BE2C (cell line): ENCODE results near the gene TMEM9.
A peak's percentile ranks its signal among the peaks of the same experiment; 100 is the strongest.

ENCODE experiments used
- DNase-seq: peaks from one replicate; pipeline ENCODE4 v3.0.0-alpha.2; 2020
- H3K27me3 ChIP-seq: fragments of 250-450 bp; sonication (Bioruptor Pico); 2 replicates; pipeline ENCODE4 v1.5.1; 2020; ENCODE audit warnings: mild to moderate bottlenecking
- H3K36me3 ChIP-seq: fragments of 250-450 bp; sonication (Bioruptor Pico); 2 replicates; pipeline ENCODE4 v1.5.1; 2020; ENCODE audit warnings: mild to moderate bottlenecking
- H3K4me1 ChIP-seq: fragments of 250-450 bp; sonication (Bioruptor Pico); 2 replicates; pipeline ENCODE4 v1.5.1; 2020
- H3K4me3 ChIP-seq: 2 replicates; pipeline ENCODE4 v1.5.1; 2011; ENCODE audit warnings: low read depth, low read length
- H3K9me3 ChIP-seq: fragments of 250-450 bp; sonication (Bioruptor Pico); 2 replicates; pipeline ENCODE4 v1.5.1; 2020
- CTCF ChIP-seq: IDR thresholded peaks from 2 replicates; pipeline ENCODE4 v1.5.1; 2012; ENCODE audit warnings: mild to moderate bottlenecking, low read depth, low read length

The TMEM9 gene

DNA sequence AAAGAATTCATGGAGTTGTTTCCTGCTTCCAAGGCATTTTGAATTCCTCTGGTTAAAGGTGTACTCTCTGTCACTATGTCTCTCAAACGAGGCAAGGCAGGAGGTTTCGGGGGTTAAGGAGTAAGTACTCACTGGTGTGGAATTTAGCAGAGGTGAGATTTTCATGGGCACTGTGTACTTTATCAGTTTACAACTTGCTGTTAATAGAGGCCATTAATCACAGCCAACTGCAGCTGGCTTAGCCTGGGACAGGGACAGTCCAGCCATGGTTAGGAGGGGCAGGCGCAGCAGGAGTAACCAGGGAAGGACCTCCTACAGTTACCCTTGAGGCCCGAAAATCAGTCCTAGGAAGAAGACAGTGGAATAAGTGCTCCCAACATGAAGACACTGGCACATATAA lies 18.1 kb upstream of the TMEM9 start:
- Histone ChIP-seq H3K9me3 (no peaks in the 10 kb centered on the region), H3K4me1 (0 out of 2 replicates have a peak, but pooled peaks cover 2% of the 10 kb centered on the region), H3K36me3 (no peaks in the 10 kb centered on the region), H3K27me3 (no peaks in the 10 kb centered on the region), H3K4me3 (no peak overlapping the region)
- TF ChIP-seq CTCF: no peak
- no peak for DNase-seq

DNA sequence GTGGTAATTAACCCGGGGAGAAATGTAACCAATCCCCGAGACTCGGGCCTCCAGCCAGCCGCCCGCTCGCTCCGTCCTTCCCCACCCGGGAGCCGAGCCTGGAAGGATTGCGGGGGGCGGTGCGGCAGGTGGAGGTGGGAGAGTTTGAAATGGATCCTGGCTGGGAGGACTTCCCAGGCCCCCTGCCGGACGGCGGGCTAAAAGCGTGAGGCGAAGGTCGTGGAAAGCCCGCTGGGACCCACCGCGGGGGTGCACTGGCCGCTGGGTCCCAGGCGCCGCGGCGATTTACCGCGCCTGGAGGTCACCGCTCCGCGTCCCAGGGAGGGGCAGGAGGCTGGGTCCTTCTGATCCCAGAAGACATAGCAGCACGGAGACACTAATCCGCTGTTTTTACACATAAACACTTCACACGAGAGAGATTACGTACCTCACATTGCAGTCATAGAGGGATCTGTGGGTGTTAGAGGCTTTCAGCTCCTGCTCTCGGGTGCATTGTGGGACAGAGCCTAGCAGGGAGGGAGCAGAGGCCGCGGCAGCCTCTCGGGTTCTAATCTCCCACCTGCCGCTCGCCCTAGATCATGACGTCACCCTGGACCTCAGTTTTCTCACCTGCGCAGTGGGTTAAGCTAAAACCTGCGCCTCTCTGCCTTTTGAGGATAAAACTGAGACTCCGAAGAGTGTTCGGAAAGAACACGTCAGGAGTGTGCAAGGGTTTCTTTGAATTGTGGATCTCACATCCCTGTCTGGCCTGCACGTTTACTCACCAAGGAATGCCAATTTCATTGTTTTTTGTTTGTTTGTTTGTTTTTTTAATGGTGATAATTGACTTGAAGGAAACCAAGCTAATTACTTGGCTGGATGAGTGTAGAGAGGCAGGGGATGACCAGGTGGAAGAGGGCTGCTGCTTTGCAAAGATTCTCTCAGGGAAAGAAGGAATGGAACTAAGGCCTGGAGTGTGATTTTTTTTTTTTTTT lies 17.1 kb upstream of the TMEM9 start:
- DNase-seq: peak; percentile 54
- Histone ChIP-seq H3K4me1 (0 out of 2 replicates have a peak, but pooled peaks cover 2% of the 10 kb centered on the region), H3K36me3 (no peaks in the 10 kb centered on the region), H3K27me3 (no peaks in the 10 kb centered on the region), H3K9me3 (no peaks in the 10 kb centered on the region), H3K4me3 (peak overlapping the region; percentile 82)
- peak; percentile 38 for TF ChIP-seq CTCF

- peak; percentile 96 for DNase-seq
- no peaks in the 10 kb centered on the region for H3K9me3 ChIP-seq
- H3K36me3 ChIP-seq: no peaks in the 10 kb centered on the region
- H3K4me1 ChIP-seq: 0 out of 2 replicates have a peak, but pooled peaks cover 2% of the 10 kb centered on the region
- TF ChIP-seq CTCF: no peak
- peak overlapping the region; percentile 82 for H3K4me3 ChIP-seq
- no peaks in the 10 kb centered on the region for H3K27me3 ChIP-seq
These were observed 16.3 kb upstream of the TMEM9 start for GRCh38 chr1:201170533-201171062.

GRCh38 chr1:201169971-201170532 lies 15.8 kb upstream of the TMEM9 start:
- Histone ChIP-seq H3K4me1 (0 out of 2 replicates have a peak, but pooled peaks cover 2% of the 10 kb centered on the region), H3K4me3 (peak overlapping the region; percentile 82), H3K9me3 (no peaks in the 10 kb centered on the region), H3K27me3 (no peaks in the 10 kb centered on the region), H3K36me3 (no peaks in the 10 kb centered on the region)
- no peak for TF ChIP-seq CTCF
- no peak for DNase-seq

- DNase-seq: no peak
- Histone ChIP-seq H3K36me3 (no peaks in the 10 kb centered on the region), H3K4me1 (peaks cover 8% of the 10 kb centered on the region), H3K4me3 (no peak overlapping the region), H3K9me3 (no peaks in the 10 kb centered on the region), H3K27me3 (no peaks in the 10 kb centered on the region)
- no peak for TF ChIP-seq CTCF
These were observed 14.9 kb upstream of the TMEM9 start for GRCh38 chr1:201169203-201169602.
